HG03060 (cell line): ENCODE data around the gene TBC1D22A.

Experiments used
- ATAC-seq: cut with Tn5 transposase; IDR thresholded peaks from one replicate; pipeline ENCODE4 v1.9.1; 2021; ENCODE audit warnings: low read depth, moderate number of reproducible peaks; ENCODE audit not compliant: unreplicated experiment

Gene TBC1D22A

DNA sequence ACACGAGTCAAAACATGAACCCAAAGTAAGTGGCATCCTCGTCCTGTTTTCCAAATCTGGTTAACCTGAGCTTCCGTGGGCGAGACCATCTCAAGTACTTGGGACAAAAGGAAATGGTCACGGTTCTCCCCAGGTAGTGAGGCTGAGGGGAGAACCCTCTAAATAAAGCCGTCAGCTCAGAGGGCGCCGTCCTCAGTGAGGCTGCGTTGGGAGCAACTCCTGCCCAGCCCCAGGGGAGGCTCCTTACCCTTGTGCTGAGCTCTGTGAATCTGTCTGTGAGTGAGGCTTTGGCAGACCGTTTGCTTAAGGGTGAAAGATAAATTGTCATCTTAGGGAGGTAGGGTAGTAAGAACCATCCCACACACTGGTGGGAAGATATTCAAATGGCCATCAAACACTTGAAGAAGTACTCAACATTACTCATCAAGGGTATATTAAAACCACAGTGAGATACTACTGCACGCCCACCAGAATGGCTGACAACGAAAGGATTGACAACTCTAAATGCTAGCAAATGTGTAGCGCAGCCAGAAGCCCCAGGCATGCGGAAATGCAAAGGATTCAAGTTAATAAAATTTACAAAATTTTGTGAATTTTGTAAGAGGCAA is 321.0 kb downstream of the TBC1D22A start:
- ATAC-seq: no peak

GRCh38 chr22:47084226-47084625 is 321.8 kb downstream of the TBC1D22A start:
- ATAC-seq: no peak

- ATAC-seq: no peak
Measured at GRCh38 chr22:47086596-47087248, 324.3 kb downstream of the TBC1D22A start.

GRCh38 chr22:47088480-47089158 is 326.2 kb downstream of the TBC1D22A start:
- ATAC-seq: no peak

GRCh38 chr22:47089374-47089773 is 326.9 kb downstream of the TBC1D22A start:
- no peak for ATAC-seq

- ATAC-seq: no peak
Measured at GRCh38 chr22:47089796-47090460, 327.5 kb downstream of the TBC1D22A start.

DNA sequence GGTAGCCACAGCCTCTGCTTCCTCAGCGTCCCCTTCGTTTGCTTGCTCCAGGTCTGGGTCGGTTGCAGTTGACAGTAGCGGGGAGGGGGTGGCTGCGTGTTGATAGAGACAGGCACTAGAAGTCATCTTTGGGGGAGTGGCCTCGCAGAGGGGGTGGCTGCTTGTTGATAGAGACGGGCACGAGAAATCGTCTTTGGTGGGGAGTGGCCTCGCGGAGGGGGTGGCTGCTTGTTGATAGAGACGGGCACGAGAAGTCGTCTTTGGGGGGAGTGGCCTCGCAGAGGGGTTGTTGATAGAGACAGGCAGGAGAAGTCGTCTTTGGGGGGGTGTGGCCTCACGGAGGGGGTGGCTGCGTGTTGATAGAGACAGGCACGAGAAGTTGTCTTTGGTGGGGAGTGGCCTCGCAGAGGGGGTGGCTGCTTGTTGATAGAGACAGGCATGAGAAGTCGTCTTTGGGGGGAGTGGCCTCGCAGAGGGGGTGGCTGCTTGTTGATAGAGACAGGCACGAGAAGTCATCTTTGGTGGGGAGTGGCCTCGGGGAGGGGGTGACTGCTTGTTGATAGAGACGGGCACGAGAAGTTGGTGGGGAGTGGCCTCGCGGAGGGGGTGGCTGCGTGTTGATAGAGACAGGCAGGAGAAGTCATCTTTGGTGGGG is 328.3 kb downstream of the TBC1D22A start:
- ATAC-seq: no peak

DNA sequence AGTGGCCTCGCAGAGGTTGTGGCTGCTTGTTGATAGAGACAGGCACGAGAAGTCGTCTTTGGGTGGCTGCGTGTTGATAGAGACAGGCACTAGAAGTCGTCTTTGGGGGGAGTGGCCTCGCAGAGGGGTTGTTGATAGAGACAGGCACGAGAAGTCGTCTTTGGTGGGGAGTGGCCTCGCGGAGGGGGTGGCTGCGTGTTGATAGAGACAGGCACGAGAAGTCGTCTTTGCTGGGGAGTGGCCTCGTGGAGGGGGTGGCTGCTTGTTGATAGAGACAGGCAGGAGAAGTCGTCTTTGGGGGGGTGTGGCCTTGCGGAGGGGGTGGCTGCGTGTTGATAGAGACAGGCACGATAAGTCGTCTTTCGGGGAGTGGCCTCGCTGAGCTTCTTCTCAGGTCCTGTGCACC is 328.8 kb downstream of the TBC1D22A start:
- ATAC-seq: no peak

DNA sequence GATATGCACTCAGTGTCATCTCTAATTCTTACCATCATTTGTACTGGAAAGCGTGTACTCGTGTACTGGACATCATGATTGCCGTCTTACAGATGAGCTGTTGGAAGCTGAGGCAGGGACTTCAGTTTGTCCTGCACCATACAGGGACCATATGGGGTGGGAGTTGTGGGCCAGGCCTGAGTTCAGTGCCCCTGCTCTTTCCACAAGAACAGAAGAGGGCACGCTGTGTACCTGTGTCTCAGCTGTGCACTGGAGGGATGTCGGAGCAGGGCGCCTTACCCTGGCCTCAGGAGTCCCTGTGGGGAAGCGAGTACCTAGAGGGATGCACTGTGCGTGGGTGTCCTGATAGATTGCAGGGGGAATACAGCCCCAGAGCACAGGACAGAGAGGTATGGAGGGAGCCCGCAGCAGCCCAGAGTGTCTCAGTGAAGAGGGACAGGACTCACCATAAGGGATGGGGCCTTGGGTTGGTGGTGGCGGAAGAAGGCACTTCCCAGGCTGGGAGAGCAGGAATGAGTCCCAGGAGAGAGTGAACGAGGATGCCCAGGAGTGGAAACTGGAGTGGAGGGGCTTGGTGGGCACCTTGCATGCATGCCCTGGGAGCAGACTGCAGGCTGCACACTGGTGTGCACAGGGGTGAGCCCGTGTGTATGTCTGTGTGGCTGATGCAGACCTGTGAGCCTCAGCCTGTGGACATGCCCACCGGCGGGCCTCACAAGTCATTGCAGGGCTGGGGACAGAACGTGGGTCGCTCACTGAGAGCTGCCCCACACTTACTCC is 329.7 kb downstream of the TBC1D22A start:
- no peak for ATAC-seq

GRCh38 chr22:47092896-47093311 is 330.5 kb downstream of the TBC1D22A start:
- no peak for ATAC-seq

- no peak for ATAC-seq
Measured at GRCh38 chr22:47093720-47094119, 331.3 kb downstream of the TBC1D22A start.

DNA sequence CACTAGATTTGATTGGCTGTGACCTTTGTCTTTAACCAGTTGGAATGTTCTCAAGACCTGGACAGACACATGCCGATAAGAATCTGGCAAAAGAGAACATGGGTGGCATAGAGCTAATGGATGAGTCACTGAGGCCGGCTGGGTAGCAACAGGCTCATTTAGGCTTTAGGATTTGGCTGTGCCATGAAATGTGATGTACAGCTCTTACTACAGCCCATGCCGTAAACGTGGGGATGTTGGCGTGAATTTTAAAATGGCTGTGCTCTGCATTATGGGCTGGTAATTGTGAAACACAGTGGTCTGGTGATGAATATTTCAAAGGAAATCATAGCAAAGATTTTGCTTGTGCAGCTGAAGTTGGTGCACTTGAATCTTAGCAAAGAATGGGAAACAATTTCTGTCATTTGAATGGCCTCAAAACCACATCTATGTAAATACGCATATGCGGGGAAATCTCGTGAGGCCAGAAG is 332.4 kb downstream of the TBC1D22A start:
- ATAC-seq: no peak

DNA sequence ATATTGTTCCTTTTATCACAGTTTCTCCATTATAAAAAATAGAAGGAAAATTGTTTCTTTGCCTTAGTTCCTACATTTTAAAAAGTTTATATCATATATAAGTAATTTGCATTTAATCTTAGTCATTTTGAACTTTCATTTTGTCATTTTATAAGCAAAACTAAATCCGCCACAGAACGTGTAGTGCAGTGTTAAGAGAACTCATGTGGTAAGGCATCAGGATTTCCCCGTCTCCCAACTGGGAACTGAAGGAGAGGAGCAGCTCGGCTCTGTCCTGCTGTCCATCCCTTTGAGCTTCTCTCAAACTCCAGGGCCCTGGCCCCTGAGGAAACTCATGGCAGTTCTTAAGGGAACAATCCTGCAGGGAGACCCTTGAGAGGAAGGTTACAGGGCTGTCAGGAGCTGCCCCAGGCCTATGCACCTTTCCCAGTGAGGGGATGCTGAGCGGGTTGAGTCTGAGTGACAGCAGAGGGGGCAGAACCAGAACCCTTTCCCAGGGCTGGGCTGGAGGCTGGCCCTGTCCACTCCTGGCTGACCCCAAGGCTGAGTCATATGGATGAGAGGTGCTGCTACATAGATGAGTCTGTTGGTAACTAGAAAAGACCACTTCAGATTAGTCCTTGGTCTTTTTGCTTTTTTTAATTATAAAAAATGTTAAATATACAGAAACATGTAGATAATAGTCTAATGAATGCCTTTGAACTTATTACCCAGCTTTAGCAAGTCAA is 333.1 kb downstream of the TBC1D22A start:
- no peak for ATAC-seq

DNA sequence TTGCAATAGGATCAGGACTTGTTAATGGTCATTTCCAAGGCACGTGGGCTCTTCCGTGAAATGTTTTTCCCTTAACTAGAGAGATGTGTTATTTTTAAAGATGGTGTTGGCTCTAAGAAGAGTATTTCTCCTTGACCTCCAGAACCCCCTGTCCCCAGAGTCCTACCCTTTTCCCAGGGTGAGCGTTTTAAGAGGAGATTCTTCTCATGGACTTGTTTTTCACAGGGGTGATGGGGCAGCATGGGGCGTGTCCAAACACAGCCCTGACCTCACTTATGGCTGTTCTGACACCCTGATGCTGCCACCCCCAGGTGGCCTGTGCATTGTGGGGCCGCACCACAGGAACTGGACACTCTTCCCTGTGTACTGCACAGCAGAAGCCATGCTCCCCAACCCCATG is 335.7 kb downstream of the TBC1D22A start:
- ATAC-seq: no peak

- ATAC-seq: no peak
Measured at GRCh38 chr22:47098554-47098953, 336.1 kb downstream of the TBC1D22A start.

- ATAC-seq: no peak
Measured at GRCh38 chr22:47100019-47100418, 337.6 kb downstream of the TBC1D22A start.

- no peak for ATAC-seq
Measured at GRCh38 chr22:47100646-47101200, 338.3 kb downstream of the TBC1D22A start.

GRCh38 chr22:47101321-47101885 is 339.0 kb downstream of the TBC1D22A start:
- no peak for ATAC-seq

GRCh38 chr22:47102081-47102480 is 339.6 kb downstream of the TBC1D22A start:
- no peak for ATAC-seq
